ENCODE data around the gene SRBD1. TPM values are rescaled to one million over a fixed set of nuclear protein-coding genes. Genes with fewer than 3 reads are reported as not detected.

Gene SRBD1
- total RNA-seq, 1 donor from 2014 or later: 24.4 TPM

DNA sequence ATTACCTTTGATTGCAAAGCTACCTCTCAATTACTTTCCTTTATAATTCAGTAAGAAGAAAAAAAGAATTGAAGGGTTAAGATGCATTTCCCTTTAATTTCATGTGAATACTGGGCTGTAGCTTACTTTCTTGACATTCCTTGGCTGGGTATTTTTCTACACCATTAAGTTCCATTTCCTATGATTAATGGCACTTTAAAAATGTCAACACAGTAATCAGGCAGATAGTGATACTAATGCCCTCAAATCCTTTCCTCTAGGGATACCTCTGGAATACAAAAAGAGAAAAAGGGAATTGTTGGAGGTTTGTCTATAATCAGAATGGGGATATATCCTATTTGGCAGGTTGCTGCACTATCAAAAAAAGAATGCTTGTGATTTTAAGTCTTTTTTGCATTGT, 216.9 kb downstream of the SRBD1 start:
- intact Hi-C loops (cut with micrococcal nuclease): no loop called here

DNA sequence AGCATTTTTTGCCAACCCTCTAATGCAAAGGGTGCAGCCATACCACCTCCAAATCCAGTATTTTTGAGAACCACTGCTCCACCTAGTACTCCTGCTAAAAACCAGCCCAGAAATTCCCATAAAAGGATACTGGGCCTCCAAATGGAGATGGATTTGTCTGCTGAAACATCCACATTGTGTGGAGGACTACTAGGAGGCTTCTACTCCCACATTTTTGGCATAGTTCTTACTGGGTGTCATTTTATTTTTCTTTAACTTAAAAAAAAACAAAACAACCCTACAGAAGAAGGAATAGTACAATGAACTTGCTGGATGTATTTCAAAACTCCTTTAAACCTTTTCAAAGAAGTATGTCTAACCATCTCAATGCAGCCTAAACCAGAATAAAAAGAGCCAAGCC, 219.2 kb downstream of the SRBD1 start:
- intact Hi-C loops (cut with micrococcal nuclease): no loop called here

- intact Hi-C loops (cut with micrococcal nuclease): no loop called here
Measured at GRCh38 chr2:45390861-45391260, 220.2 kb downstream of the SRBD1 start.

- intact Hi-C loops (cut with micrococcal nuclease): no loop called here
Measured at GRCh38 chr2:45390441-45390840, 220.6 kb downstream of the SRBD1 start.

DNA sequence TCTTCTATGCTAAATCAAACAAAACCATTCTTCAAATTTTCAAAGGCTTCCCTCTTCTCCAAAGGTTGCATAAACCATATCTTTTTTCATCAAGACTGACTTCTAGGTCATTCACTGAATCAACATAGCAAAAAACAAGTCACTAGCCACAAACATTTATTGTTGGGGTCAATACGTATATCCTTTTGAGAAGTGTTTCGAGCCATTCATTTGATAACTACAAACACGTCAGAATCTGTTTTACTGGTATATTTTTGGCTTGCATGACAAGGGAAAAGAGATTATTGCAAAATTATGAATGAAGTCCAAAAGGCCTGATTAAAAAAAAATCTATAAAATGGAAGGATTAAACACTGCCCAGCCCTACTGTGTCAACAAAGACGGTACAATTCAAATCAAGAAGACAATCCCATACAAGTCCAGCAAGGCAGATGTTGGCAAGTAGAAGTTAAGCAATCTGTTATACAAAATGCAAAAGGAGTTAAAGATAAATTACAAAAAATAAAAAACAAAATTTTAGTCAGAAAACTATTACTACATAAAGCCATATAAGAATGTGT, 222.4 kb downstream of the SRBD1 start:
- intact Hi-C loops (cut with micrococcal nuclease): no loop called here

- intact Hi-C loops (cut with micrococcal nuclease): no loop called here
Measured at GRCh38 chr2:45382744-45383143, 228.3 kb downstream of the SRBD1 start.

DNA sequence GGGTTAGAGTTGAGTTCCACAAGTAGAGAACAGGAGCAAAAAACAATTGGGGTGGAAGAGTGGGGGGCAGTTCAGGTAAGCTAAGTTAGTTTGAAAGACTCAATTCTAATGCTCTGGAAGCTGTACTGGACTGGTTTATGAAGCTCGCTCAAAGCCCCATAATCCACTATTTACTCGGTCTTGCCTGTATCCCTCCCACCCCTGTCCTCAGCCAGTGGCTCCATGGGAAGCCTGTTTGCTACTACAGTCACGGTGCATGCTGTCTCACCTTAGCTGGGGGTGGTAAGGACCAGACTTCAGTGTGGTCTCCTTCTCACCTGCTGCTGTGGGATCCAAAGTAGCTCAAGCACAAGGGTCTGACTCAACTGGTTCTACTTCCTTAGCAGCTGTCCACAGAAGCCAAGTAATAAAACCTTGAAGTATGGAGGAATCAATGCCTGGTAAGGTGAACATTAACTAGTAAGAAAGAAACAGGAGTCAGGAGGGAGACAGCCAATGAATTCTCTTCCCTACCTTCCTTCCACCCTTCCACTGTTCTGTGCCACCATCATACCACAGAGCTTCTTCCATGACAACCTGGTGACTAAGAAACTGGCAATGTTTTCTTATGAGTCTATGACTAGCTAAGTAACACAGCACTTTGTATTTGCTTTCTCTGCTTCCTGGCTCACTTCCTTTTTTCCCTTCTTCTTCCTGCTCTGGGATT, 230.8 kb downstream of the SRBD1 start:
- intact Hi-C loops (cut with micrococcal nuclease): no loop called here

- intact Hi-C loops (cut with micrococcal nuclease): no loop called here
Measured at GRCh38 chr2:45379399-45380087, 231.5 kb downstream of the SRBD1 start.

DNA sequence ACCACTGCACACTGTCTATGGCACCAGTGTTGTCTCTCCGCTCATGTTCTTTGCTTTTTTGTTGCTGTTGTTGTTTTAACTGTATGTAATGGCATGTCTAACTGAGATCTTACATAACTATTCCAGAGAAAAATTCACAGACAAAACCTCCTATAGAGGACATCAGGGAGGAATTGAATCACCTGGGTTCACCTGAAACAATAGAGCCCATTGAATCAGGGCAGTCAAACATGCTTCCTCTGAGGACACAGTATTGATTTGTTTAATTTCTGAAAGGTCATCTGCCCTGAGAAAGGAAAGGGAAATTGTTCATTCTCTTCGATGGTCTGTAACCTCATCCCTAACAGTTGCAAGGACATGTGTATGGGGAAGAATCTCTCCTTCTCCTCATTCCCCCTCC, 237.5 kb downstream of the SRBD1 start:
- intact Hi-C loops (cut with micrococcal nuclease): no loop called here

- intact Hi-C loops (cut with micrococcal nuclease): no loop called here
Measured at GRCh38 chr2:45370369-45370768, 240.7 kb downstream of the SRBD1 start.

DNA sequence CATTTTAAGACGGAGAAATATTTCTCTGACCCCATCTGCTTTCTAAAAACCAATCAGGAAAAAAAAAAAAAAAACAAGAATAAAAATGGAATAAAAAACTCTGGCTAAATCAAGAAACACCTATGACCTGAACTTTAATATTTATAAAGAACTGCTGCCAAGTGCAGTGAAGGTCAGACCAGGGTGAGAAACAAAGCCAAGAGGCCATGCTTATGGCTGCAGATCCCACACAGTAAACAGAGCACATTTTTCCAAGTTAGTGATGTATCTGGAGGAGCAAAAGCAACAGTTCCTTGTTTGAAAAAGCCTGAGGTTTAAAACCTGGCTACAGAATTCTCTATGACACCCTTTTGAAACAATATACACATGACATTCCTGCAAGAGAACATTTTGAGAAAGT, 242.3 kb downstream of the SRBD1 start:
- intact Hi-C loops (cut with micrococcal nuclease): no loop called here

DNA sequence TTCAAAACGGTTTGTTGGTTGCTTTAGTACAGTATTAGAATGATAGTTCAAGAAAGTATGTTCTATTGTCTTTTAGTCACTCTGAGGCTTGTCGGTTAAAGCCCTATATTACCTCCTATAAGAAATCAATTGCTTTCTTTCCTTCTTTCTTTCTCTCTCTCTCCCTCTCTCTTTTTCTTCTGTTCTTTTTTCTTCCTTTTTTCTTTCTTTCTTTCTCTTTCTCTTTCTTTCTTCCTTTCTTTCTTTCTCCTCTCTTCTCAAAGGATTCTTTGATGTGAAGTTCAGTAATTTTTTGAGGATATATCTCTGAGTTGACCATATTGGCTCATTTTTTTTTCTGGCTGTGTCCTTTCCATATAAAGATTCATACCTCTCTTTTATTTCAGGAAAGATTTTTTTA, 249.4 kb downstream of the SRBD1 start:
- intact Hi-C loops (cut with micrococcal nuclease): no loop called here

- intact Hi-C loops (cut with micrococcal nuclease): no loop called here
Measured at GRCh38 chr2:45354776-45355175, 256.3 kb downstream of the SRBD1 start.

- intact Hi-C loops (cut with micrococcal nuclease): no loop called here
Measured at GRCh38 chr2:45353879-45354278, 257.2 kb downstream of the SRBD1 start.

DNA sequence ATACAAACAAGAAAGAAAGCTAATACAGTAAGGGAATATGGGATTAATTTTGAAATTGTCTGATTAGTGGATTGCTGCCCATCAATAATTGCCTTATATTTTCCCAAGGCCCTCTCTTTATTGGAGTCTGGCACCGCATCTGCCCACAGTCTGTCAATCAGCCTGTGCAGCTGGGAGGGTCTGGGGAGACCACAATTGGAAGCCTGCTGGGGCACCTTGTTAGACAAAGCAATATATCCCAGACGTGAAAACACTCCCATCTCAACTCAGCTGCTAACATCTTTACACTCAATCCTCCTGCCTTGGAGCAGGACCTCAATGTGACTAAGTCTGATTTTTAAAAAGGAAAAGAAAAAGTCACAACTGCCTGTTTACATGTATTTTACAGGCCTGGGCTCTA, 258.6 kb downstream of the SRBD1 start:
- intact Hi-C loops (cut with micrococcal nuclease): no loop called here

- intact Hi-C loops (cut with micrococcal nuclease): no loop called here
Measured at GRCh38 chr2:45345331-45346234, 265.5 kb downstream of the SRBD1 start.

GRCh38 chr2:45344502-45344901, 266.6 kb downstream of the SRBD1 start:
- intact Hi-C loops (cut with micrococcal nuclease): no loop called here

DNA sequence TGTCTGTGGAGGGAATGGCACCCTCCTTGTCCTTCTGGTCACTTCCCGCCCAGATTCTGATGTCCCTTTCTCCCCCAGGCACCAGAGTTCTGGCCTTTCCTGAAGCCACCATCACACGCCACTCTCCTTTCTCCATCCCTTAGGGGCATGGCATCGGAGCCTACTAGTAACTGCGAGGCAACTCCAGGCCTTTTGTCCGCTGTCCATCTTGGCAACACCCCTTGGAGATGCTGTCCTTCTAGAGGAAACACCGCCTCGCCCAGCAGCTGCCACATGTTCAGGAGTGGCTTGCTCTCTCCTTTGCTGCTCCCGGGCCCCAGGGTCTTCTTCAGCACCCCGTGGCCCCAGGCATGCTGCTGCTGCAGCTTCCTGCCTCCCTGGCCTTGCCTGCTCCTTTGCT, 267.0 kb downstream of the SRBD1 start:
- intact Hi-C loops (cut with micrococcal nuclease): no loop called here

DNA sequence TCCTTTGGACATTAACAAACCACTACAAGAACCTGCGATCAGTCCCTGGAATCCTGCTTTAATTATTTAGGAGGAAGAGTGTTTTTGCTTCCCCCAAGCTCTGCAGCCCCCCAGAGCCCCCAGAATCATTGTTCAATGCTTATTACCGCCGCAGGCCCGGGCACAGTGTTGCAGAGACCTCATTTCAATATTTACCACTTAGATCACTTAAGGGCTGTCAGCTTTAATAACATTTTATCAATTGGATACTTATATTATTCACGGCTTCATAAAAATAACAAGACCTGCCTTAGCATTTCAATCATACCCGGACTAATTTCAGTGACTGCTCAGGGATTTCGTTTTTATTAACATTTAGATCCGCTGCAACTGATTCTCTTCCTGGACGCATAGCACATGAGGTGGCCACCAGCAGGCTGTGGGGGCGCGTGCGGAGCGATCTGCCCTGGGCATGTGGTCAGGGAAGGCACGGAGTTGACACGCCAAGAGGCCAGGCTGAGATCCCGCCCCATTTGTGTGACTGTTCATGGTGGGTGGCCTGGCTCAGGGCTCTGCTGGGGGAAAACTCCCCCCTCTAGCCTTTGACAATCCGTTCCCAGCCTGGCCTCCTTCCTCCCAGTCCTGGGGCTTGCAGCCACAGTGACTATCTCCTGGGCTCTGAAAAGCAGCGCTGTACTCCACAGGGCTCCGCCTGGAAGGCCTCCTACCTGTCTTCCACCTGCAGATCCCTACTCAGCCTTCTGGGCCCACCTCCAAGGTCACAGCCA, 267.6 kb downstream of the SRBD1 start:
- intact Hi-C loops (cut with micrococcal nuclease): no loop called here

GRCh38 chr2:45340318-45340717, 270.7 kb downstream of the SRBD1 start:
- intact Hi-C loops (cut with micrococcal nuclease): no loop called here

- intact Hi-C loops (cut with micrococcal nuclease): no loop called here
Measured at GRCh38 chr2:45339253-45339652, 271.8 kb downstream of the SRBD1 start.
